Left ventricle myocardium inferior (tissue), 1 donor: ENCODE measurements around the gene ECSCR. TPM values are rescaled to one million over a fixed set of nuclear protein-coding genes. Genes with fewer than 3 reads are reported as not detected.

Source experiments
- DNase-seq: peaks from one replicate; pipeline ENCODE4 v3.0.0-alpha.2; 2020
- H3K27ac ChIP-seq: fragments of 200-600 bp; replicated peaks from 2 replicates; pipeline ENCODE4 v1.8.0; 2021
- H3K27me3 ChIP-seq: fragments of 200-600 bp; 2 replicates; pipeline ENCODE4 v1.8.0; 2021; ENCODE audit warnings: low read depth
- H3K36me3 ChIP-seq: fragments of 200-600 bp; 2 replicates; pipeline ENCODE4 v1.8.0; 2021
- H3K4me1 ChIP-seq: fragments of 200-600 bp; 2 replicates; pipeline ENCODE4 v1.8.0; 2021
- H3K4me3 ChIP-seq: fragments of 200-600 bp; 2 replicates; pipeline ENCODE4 v1.8.0; 2021; ENCODE audit warnings: mild to moderate bottlenecking, moderate library complexity
- H3K9me3 ChIP-seq: fragments of 200-600 bp; replicated peaks from 2 replicates; pipeline ENCODE4 v1.8.0; 2021
- intact Hi-C: fragments of 100-400 bp; cut with micrococcal nuclease; formaldehyde crosslinking; loops from one replicate; pipeline ENCODE4 v1.11.0; 2022
- total RNA-seq: library from RNA; stranded (reverse); fragmentation: NEBNext Ultra II Directional; extraction: Animal tissue kit (Norgen Biotek cat#: 25700); gene quantifications from one replicate; pipeline ENCODE4 v1.2.1, GENCODE V29; 2021
- TF ChIP-seq, protein P1 (sequence below): fragments of 200-600 bp; IDR thresholded peaks from 2 replicates; pipeline ENCODE4 v1.8.0; 2021; ENCODE audit warnings: antibody characterized with exemption, mild to moderate bottlenecking, borderline replicate concordance
- donor health status: DM: no; HTN: yes; CAD: no; lungs with severe emphysema.

The ECSCR gene
- total RNA-seq, 1 donor from 2014 or later, result 20.9 TPM

DNA sequence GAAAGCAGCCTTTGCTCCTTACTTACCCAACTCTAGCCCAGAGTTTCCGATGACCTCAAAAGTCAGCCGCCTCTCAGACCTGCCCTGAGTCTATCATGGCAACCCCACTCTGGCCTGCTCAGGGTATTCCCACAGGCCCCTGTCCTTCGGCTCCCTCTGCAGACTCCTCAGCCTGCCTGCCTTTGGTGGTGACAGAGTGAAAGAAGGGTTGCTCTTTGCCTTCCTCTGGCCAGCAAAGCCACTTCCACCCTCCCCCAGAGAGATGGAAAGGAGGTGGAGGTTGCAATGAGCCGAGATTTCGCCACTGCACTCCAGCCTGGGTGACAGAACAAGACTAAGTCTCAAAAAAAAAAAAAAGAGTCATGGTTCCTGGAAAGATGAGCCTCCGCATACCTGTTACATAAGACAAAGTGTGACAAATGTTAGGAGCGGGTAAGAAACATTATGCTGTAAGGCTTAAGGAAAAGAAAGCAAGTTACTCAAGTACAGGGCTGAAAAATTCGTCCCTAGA lies 5.9 kb upstream of the ECSCR start:
- TF ChIP-seq, protein P1, sequence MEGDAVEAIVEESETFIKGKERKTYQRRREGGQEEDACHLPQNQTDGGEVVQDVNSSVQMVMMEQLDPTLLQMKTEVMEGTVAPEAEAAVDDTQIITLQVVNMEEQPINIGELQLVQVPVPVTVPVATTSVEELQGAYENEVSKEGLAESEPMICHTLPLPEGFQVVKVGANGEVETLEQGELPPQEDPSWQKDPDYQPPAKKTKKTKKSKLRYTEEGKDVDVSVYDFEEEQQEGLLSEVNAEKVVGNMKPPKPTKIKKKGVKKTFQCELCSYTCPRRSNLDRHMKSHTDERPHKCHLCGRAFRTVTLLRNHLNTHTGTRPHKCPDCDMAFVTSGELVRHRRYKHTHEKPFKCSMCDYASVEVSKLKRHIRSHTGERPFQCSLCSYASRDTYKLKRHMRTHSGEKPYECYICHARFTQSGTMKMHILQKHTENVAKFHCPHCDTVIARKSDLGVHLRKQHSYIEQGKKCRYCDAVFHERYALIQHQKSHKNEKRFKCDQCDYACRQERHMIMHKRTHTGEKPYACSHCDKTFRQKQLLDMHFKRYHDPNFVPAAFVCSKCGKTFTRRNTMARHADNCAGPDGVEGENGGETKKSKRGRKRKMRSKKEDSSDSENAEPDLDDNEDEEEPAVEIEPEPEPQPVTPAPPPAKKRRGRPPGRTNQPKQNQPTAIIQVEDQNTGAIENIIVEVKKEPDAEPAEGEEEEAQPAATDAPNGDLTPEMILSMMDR, result no peak
- DNase-seq, result no peak
- intact Hi-C loops, result no loop called here

GRCh38 chr5:139461698-139462097 lies 845 bp downstream of the ECSCR start:
- intact Hi-C loops, result no loop called here
- H3K36me3 ChIP-seq, result peaks cover 4% of the 10 kb centered on the region
- H3K27me3 ChIP-seq, result no peaks in the 10 kb centered on the region
- H3K27ac ChIP-seq, result peak overlapping the region; percentile 91
- TF ChIP-seq, protein P1, result no peak
- no peak for DNase-seq
- peaks cover 41% of the 10 kb centered on the region for H3K4me1 ChIP-seq
- H3K4me3 ChIP-seq, result peak overlapping the region; percentile 69
- H3K9me3 ChIP-seq, result no peaks in the 10 kb centered on the region

More for the DNA sequence above, 5.9 kb upstream of the ECSCR start:
- Histone ChIP-seq H3K4me1 (peaks cover 18% of the 10 kb centered on the region), H3K27ac (no peak overlapping the region), H3K27me3 (no peaks in the 10 kb centered on the region), H3K36me3 (no peaks in the 10 kb centered on the region), H3K4me3 (no peak overlapping the region), H3K9me3 (no peaks in the 10 kb centered on the region)

DNA sequence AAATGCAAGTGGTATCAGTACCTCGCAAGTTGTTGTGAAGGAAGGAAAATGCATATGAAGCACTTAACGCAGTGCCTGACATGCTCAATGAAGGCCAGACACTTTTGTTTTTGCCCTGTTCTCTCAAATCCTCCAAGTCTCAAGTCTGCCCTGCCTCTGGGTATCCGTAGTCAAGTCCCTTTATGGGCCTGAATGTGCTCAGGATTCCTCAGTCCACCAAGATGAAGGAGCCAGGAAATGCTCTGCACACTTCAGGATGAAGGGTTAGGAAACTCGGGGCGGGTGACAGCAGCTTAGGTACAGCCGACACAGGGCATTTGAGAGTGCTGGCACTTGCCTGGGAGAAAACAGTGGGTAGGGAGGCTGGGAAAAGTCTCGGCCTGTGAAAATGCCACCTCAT lies 1.4 kb downstream of the ECSCR start:
- Histone ChIP-seq H3K4me3 (peak overlapping the region; percentile 69), H3K27ac (peak overlapping the region; percentile 91), H3K27me3 (no peaks in the 10 kb centered on the region), H3K4me1 (peaks cover 41% of the 10 kb centered on the region), H3K9me3 (no peaks in the 10 kb centered on the region), H3K36me3 (peaks cover 4% of the 10 kb centered on the region)
- TF ChIP-seq, protein P1, result no peak
- DNase-seq, result no peak
- intact Hi-C loops, result no loop called here

GRCh38 chr5:139460455-139460854 lies 2.1 kb downstream of the ECSCR start:
- peak overlapping the region; percentile 91 for H3K27ac ChIP-seq
- peaks cover 41% of the 10 kb centered on the region for H3K4me1 ChIP-seq
- peaks cover 4% of the 10 kb centered on the region for H3K36me3 ChIP-seq
- TF ChIP-seq, protein P1, result no peak
- intact Hi-C loops, result no loop called here
- no peaks in the 10 kb centered on the region for H3K9me3 ChIP-seq
- DNase-seq, result no peak
- peak overlapping the region; percentile 69 for H3K4me3 ChIP-seq
- H3K27me3 ChIP-seq, result no peaks in the 10 kb centered on the region

DNA sequence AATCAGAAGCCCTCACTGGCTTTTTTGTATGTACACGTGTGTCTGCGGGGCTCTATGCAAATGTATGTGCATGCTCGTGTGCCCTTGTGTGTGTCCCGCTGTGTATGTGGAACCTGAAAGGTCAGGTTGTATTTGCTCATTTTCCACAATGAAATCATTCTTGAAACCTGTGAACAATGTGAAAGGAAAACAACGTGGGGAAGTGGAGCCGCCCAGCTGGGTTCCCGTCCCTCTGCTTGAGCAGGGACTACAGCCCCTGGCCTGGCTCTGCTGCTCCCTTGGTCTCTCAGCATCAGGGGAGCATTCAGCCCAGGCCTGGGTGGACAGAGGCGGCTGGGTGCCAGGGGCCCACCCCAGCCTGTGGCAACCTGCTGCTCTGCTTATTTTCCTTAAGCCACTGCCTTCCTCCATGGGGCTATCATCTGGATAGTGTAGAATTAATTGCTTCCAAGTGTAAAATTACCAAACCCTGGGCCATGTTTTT lies 3.0 kb downstream of the ECSCR start:
- intact Hi-C loops, result no loop called here
- H3K9me3 ChIP-seq, result no peaks in the 10 kb centered on the region
- DNase-seq, result peak; percentile 35
- H3K27ac ChIP-seq, result peak overlapping the region; percentile 91
- no peaks in the 10 kb centered on the region for H3K27me3 ChIP-seq
- H3K36me3 ChIP-seq, result peaks cover 4% of the 10 kb centered on the region
- TF ChIP-seq, protein P1, result no peak
- peaks cover 44% of the 10 kb centered on the region for H3K4me1 ChIP-seq
- peak overlapping the region; percentile 69 for H3K4me3 ChIP-seq
